Pancreas (tissue), 10 donors: Measurements from ENCODE around the gene ELL2. TPM values are rescaled to one million over a fixed set of nuclear protein-coding genes. Genes with fewer than 3 reads are reported as not detected.

Experiments used
- ATAC-seq, 4 donors: fragments of 200-7000 bp; cut with Tn5 transposase; one replicate each; pipeline versions ENCODE4 v1.8.0 to v1.9.1; 2020; ENCODE audit warnings: mild to moderate bottlenecking in 4 of 4, moderate library complexity in 4 of 4
- DNase-seq, 6 donors: peaks; one replicate each; pipeline ENCODE4 v3.0.0-alpha.2; 2020
- FAIRE-seq: peaks from 2 replicates; lab custom pipeline; 2012; peaks lifted over from hg19 to GRCh38; lab: Jason Lieb, UNC
- H3K27ac ChIP-seq, 4 donors: fragments of 200-600 bp; sonication (generic); 1 replicate in 3 of 4; 2 replicates in 1 of 4; pipeline versions ENCODE4 v1.5.0 to v1.8.0; 2020
- H3K27me3 ChIP-seq, 4 donors: fragments of 200-600 bp; one replicate each; pipeline ENCODE4 v1.8.0; 2021
- H3K36me3 ChIP-seq, 3 donors: fragments of 200-600 bp; sonication (generic) in 1 of 3; one replicate each; pipeline versions ENCODE4 v1.5.0 to v1.8.0; 2020 to 2021
- H3K4me1 ChIP-seq, 3 donors: fragments of 200-600 bp; one replicate each; pipeline ENCODE4 v1.8.0; 2021
- H3K4me3 ChIP-seq, 4 donors: fragments of 200-600 bp; sonication (generic) in 2 of 4; one replicate each; pipeline versions ENCODE4 v1.5.0 to v1.8.0; 2020 to 2021
- H3K9me3 ChIP-seq, 4 donors: fragments of 200-600 bp; one replicate each; pipeline ENCODE4 v1.8.0; 2021
- WGBS, 2 donors: extraction: QIAGEN DNeasy Blood & Tissue Kit; methylation state at CpG; one replicate each; pipeline ENCODE4 v1.1.7; 2013; 5-methylcytosine and 5-hydroxymethylcytosine counted together
- intact Hi-C, 3 donors: fragments of 100-400 bp; cut with DNase I; formaldehyde crosslinking; loops; one replicate each; pipeline versions ENCODE4 v1.11.1 to v1.14.2; 2022
- polyA plus RNA-seq, 2 donors: library from polyadenylated mRNA; stranded (reverse); fragments of 200-250 nt; gene quantifications; one replicate each; pipeline ENCODE4 v1.2.3, GENCODE V29; 2013
- total RNA-seq, 6 donors: library from RNA; stranded (reverse); fragmentation: NEBNext Ultra II Directional in 4 of 6; extraction: Animal tissue kit (Norgen Biotek cat#: 25700) in 4 of 6; gene quantifications; one replicate each; pipeline versions ENCODE4 v1.2.1 to v1.2.4, GENCODE V29; 2021 to 2023
- TF ChIP-seq, protein P1 (sequence below), 4 donors: fragments of 200-600 bp; sonication (generic) in 3 of 4; IDR thresholded peaks; one replicate each; pipeline versions ENCODE4 v1.5.0 to v1.8.0; 2021; ENCODE audit warnings: antibody characterized with exemption in 4 of 4
- donor health status: healthy with polysubstance abuse.
- donor health status: DM: no; HTN: no; CAD: no; lungs with moderate emphysema.
- donor health status: DM: no; HTN: no; CAD: no.
- donor health status: control.
- donor health status: control.
- donor health status: Bipolar disorder and iron deficiency.
- donor health status: DM: yes; HTN: yes; CAD: no.
- donor health status: DM: no; HTN: no; CAD: no.
- donor health status: DM: no; HTN: no; CAD: no.
- donor health status: DM: yes; HTN: yes; CAD: no.

The ELL2 gene
- total and polyA plus RNA-seq, 8 donors = 21.0 to 92.8 (median 76.8) TPM

DNA sequence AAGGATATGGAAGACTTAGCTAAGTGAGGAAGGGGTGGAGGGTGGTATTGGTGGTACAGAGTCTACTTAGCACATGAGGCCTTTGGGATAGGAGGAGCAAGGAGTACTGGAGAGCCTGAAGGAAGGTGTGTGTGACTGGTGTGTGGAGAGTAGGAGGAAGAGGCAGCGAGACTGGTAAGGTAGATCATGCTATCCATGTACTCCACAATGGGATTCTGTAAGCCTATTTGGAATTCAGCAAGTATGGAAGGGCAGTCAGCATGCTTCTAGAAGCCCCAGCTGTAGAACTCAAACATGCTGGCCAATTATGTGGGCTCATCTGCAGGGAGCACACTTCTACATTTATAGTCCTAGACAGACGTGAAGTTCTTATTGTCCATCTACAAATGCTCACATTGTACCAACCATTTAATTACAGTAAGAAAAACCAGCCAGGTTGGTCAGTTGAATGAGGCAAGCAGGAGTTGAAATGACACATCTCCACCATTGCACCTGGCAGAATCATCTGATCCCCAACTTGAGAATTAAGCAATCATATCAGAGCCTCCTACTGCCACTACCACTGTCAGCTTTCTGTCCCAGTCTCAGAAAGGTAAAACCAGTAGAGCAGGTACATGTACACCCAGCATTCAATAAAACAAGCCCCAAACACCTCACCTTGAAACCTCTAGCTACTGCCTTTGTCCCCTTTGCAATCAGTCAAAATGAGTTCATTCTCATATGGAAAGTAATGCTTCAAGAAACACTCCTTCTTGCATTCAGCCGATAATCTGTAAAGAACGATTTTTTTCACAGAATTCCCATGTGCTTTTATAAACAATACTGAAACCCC lies 78.2 kb downstream of the ELL2 start:
- peak in 1 of 4 donors; percentile 3 for ATAC-seq
- H3K4me1 ChIP-seq = peaks cover 0 to 10% (median 6%) of the 10 kb centered on the region in 3 donors
- intact Hi-C loops = no loop called here

DNA sequence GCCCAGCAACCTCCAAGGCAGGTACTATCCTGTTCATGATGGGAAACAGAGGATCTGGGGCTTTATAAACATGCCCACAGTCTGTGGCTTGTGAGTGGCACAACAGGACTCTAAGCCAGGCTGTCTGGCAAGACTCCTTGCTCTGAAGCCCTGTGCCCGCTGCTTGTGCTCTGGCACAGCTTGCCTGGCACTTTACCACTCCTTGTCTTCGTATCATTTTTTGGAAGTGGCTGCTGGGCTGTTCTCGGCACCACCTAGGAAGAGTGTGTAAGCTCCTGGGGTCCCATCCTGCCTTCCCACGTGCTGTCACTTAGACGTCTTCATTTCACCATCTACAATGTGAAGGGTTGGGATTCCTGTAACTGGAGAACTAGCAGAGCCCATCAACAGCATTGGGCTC lies 79.8 kb downstream of the ELL2 start:
- peak overlapping the region in 1 of 4 donors; percentile 28 for H3K27ac ChIP-seq
- H3K4me3 ChIP-seq = no peak overlapping the region
- no peaks in the 10 kb centered on the region for H3K36me3 ChIP-seq
- TF ChIP-seq, protein P1, sequence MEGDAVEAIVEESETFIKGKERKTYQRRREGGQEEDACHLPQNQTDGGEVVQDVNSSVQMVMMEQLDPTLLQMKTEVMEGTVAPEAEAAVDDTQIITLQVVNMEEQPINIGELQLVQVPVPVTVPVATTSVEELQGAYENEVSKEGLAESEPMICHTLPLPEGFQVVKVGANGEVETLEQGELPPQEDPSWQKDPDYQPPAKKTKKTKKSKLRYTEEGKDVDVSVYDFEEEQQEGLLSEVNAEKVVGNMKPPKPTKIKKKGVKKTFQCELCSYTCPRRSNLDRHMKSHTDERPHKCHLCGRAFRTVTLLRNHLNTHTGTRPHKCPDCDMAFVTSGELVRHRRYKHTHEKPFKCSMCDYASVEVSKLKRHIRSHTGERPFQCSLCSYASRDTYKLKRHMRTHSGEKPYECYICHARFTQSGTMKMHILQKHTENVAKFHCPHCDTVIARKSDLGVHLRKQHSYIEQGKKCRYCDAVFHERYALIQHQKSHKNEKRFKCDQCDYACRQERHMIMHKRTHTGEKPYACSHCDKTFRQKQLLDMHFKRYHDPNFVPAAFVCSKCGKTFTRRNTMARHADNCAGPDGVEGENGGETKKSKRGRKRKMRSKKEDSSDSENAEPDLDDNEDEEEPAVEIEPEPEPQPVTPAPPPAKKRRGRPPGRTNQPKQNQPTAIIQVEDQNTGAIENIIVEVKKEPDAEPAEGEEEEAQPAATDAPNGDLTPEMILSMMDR (IDR thresholded peaks at IDR 0.05) = no peak
- no peak for DNase-seq
- peak; percentile 20 to 56 (median 42) for ATAC-seq
- H3K9me3 ChIP-seq = no peaks in the 10 kb centered on the region
- 45% methylated on average over 5 of the region's 5 CpGs for WGBS, 2 donors
- FAIRE-seq = no peak
- no peaks in the 10 kb centered on the region for H3K27me3 ChIP-seq
- H3K4me1 ChIP-seq = peaks cover 0 to 3% (median 3%) of the 10 kb centered on the region in 3 donors
- intact Hi-C loops = no loop called here

More for the DNA sequence above, 78.2 kb downstream of the ELL2 start:
- DNase-seq (no peak), FAIRE-seq (no peak)
- no peak overlapping the region for H3K27ac ChIP-seq
- TF ChIP-seq, protein P1 (IDR thresholded peaks at IDR 0.05) = no peak
- H3K4me3 ChIP-seq = no peak overlapping the region
- H3K36me3 ChIP-seq = no peaks in the 10 kb centered on the region
- WGBS, 2 donors = 84 to 85% methylated on average over 4 of the region's 4 CpGs
- no peaks in the 10 kb centered on the region for H3K9me3 ChIP-seq
- H3K27me3 ChIP-seq = no peaks in the 10 kb centered on the region

DNA sequence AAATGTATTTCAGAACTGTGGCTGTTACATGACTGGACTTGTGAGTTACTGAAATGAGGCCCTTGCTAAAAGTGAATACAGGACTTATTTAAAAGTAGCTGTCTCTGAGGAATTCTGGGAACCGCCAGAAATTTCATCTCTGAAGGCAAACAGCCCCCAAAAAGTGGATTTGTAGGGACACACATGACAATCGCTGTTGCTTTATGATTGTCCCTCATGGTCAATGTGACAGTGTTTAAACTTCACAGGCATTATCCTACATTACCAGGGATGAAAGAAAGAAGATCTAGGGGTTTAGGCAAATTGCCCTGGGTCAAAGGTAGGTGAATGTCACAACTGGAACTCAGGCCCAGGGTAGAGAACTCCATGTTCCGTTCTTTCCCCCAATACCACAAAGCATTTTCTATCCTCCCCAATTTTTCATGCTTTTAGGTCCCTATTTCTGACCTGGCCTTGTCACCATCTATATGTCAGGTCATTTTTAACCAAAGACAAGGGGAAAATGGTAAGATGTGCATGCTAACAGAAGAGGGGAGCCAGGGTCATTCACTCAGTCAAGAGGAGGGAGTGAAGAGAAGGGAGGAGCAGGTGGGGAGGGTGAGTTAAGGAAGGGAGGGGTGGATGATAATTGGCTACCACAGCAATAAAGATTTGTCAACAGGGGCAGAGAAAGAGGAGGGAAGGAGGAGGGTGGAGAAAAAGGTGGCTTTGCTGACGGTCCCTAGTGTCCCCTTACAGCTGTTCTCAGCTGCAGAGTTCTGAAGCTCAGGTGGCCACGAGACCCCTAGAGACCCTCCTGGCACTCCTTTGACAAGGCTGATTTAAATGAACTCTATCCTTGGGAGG lies 81.3 kb downstream of the ELL2 start:
- Histone ChIP-seq H3K4me1 (peaks cover 0 to 3% (median 3%) of the 10 kb centered on the region in 3 donors), H3K36me3 (no peaks in the 10 kb centered on the region), H3K27ac (no peak overlapping the region), H3K4me3 (no peak overlapping the region), H3K27me3 (no peaks in the 10 kb centered on the region), H3K9me3 (no peaks in the 10 kb centered on the region)
- intact Hi-C loops = no loop called here
- TF ChIP-seq, protein P1 (IDR thresholded peaks at IDR 0.05) = no peak
- no peak for FAIRE-seq
- ATAC-seq = no peak
- no peak for DNase-seq
- 90% methylated on average over 5 of the region's 5 CpGs for WGBS, 2 donors

DNA sequence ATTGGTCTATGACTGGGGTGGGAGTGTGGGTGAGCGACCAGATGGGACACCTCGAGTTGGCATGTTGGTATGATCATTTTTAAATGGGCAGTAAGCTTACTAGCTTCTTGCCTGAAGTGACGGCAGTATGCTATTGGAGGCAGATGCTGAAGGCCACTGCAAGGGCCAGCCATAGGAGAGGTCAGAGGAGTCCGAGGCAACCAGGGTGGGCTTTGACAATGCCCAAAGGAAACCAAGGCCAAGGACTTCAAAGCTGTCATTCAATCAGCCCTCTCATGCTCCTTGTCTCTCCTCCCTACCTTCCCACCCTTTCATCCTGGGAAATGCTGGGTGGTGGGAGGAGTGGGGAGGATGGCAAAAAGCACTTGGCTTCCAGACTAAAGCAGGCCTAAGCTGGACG lies 82.0 kb downstream of the ELL2 start:
- TF ChIP-seq, protein P1 (IDR thresholded peaks at IDR 0.05) = no peak
- Histone ChIP-seq H3K4me1 (peaks cover 0 to 3% (median 3%) of the 10 kb centered on the region in 3 donors), H3K36me3 (no peaks in the 10 kb centered on the region), H3K27ac (no peak overlapping the region), H3K9me3 (no peaks in the 10 kb centered on the region), H3K4me3 (no peak overlapping the region), H3K27me3 (no peaks in the 10 kb centered on the region)
- intact Hi-C loops = loop anchor here in 1 of 3 donors (10.0 kb wide), 1 partner anchor 445 kb away; no protein-coding TSS in a partner anchor
- DNase-seq (no peak), FAIRE-seq (no peak), ATAC-seq (no peak)
- WGBS, 2 donors = 66 to 74% methylated on average over 5 of the region's 5 CpGs
